Measurements from ENCODE around the gene TPRX2. TPM values are rescaled to one million over a fixed set of nuclear protein-coding genes. Genes with fewer than 3 reads are reported as not detected.
"Not testable (repeated sequence)": the region's sequence is repeated elsewhere in the genome, so short reads cannot be mapped to it uniquely, and the experiment has no call there.

Gene TPRX2
- polyA plus RNA-seq, 1 donor (not counting 4 experiments of a cell fraction or from before 2014, with no cell fraction given), result not detected

- Histone ChIP-seq H3K79me2 (ENCODE audit: control insufficient read depth, insufficient read depth, low read length) (no peaks in the 10 kb centered on the region), H3K4me2 (ENCODE audit: control insufficient read depth, extremely low read depth, insufficient read depth, low read depth, low read length) (no peak overlapping the region), H3K27ac (ENCODE audit: control insufficient read depth, insufficient read depth, low read length) (no peak overlapping the region), H4K20me1 (ENCODE audit: control insufficient read depth, extremely low read depth, insufficient read depth, low read length) (no peaks in the 10 kb centered on the region), H3K36me3 (ENCODE audit: control insufficient read depth in 2 of 2, extremely low read depth in 1 of 2, insufficient read depth in 2 of 2, low read length in 2 of 2) (no peaks in the 10 kb centered on the region), H2AFZ (ENCODE audit: control insufficient read depth, low read length) (no peak overlapping the region), H3K9me3 (ENCODE audit: control insufficient read depth, low read depth, low read length) (no peaks in the 10 kb centered on the region), H3K4me3 (ENCODE audit: control insufficient read depth in 2 of 3, extremely low read depth in 1 of 3, insufficient read depth in 2 of 3, low read depth in 1 of 3, low read length in 3 of 3) (no peak overlapping the region), H3K9ac (ENCODE audit: control insufficient read depth, extremely low read depth, insufficient read depth, low read length) (no peak overlapping the region), H3K9me1 (ENCODE audit: control insufficient read depth, extremely low read depth, insufficient read depth, low read length) (no peaks in the 10 kb centered on the region), H3K27me3 (ENCODE audit: control insufficient read depth, extremely low read depth, insufficient read depth, low read length) (no peaks in the 10 kb centered on the region), H3K4me1 (ENCODE audit: control insufficient read depth, extremely low read depth, insufficient read depth, low read length) (no peaks in the 10 kb centered on the region)
- dilution Hi-C loops (cut with MboI; ENCODE audit: extremely low pct_ligation_motif_present, low sequenced_read_pairs), result no loop called here
- DNase-seq (ENCODE audit: low read depth, low spot score) (no peak), FAIRE-seq (no peak)
- TF ChIP-seq EZH2 (IDR thresholded peaks at IDR 0.05; ENCODE audit: low read length), result no peak
- TF ChIP-seq, protein P1, sequence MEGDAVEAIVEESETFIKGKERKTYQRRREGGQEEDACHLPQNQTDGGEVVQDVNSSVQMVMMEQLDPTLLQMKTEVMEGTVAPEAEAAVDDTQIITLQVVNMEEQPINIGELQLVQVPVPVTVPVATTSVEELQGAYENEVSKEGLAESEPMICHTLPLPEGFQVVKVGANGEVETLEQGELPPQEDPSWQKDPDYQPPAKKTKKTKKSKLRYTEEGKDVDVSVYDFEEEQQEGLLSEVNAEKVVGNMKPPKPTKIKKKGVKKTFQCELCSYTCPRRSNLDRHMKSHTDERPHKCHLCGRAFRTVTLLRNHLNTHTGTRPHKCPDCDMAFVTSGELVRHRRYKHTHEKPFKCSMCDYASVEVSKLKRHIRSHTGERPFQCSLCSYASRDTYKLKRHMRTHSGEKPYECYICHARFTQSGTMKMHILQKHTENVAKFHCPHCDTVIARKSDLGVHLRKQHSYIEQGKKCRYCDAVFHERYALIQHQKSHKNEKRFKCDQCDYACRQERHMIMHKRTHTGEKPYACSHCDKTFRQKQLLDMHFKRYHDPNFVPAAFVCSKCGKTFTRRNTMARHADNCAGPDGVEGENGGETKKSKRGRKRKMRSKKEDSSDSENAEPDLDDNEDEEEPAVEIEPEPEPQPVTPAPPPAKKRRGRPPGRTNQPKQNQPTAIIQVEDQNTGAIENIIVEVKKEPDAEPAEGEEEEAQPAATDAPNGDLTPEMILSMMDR (optimal IDR thresholded peaks at IDR 0.05 in 1 of 3, IDR thresholded peaks at IDR 0.05 in 1 of 3, conservative IDR thresholded peaks at IDR 0.05 in 1 of 3; ENCODE audit: extremely low read depth in 1 of 3, insufficient read depth in 2 of 3, low read length in 3 of 3), result no peak
These were observed 42.3 kb downstream of the TPRX2 start for GRCh38 chr19:47901370-47901769.

DNA sequence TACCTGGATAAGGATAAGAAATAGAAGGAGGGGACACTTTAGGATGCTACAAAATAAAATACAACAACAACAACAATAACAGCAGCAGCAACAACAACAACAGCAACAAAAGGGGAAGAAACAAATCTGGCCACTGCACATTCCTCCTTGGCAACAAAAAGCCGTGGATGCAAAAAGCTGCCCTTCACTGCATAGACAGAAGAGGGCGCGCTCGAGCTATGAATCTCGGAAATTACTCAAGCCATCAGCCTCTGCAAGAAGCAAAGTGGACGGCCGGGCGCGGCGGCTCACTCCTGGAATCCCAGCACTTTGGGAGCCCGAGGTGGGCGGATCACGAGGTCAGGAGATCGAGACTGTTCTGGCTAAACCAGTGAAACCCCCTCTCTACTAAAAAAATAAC, 50.3 kb downstream of the TPRX2 start:
- DNase-seq (ENCODE audit: low read depth, low spot score); dilution Hi-C loops (cut with MboI; ENCODE audit: extremely low pct_ligation_motif_present, low sequenced_read_pairs); H2AFZ ChIP-seq (ENCODE audit: control insufficient read depth, low read length); H3K79me2 ChIP-seq (ENCODE audit: control insufficient read depth, insufficient read depth, low read length); H3K9me1 ChIP-seq (ENCODE audit: control insufficient read depth, extremely low read depth, insufficient read depth, low read length); H3K27ac ChIP-seq (ENCODE audit: control insufficient read depth, insufficient read depth, low read length); H3K4me2 ChIP-seq (ENCODE audit: control insufficient read depth, extremely low read depth, insufficient read depth, low read depth, low read length); H4K20me1 ChIP-seq (ENCODE audit: control insufficient read depth, extremely low read depth, insufficient read depth, low read length); H3K4me1 ChIP-seq (ENCODE audit: control insufficient read depth, extremely low read depth, insufficient read depth, low read length); H3K9ac ChIP-seq (ENCODE audit: control insufficient read depth, extremely low read depth, insufficient read depth, low read length); H3K9me3 ChIP-seq (ENCODE audit: control insufficient read depth, low read depth, low read length); H3K27me3 ChIP-seq (ENCODE audit: control insufficient read depth, extremely low read depth, insufficient read depth, low read length); H3K36me3 ChIP-seq (ENCODE audit: control insufficient read depth in 2 of 2, extremely low read depth in 1 of 2, insufficient read depth in 2 of 2, low read length in 2 of 2); H3K4me3 ChIP-seq (ENCODE audit: control insufficient read depth in 2 of 3, extremely low read depth in 1 of 3, insufficient read depth in 2 of 3, low read depth in 1 of 3, low read length in 3 of 3); FAIRE-seq: not testable (repeated sequence)

DNA sequence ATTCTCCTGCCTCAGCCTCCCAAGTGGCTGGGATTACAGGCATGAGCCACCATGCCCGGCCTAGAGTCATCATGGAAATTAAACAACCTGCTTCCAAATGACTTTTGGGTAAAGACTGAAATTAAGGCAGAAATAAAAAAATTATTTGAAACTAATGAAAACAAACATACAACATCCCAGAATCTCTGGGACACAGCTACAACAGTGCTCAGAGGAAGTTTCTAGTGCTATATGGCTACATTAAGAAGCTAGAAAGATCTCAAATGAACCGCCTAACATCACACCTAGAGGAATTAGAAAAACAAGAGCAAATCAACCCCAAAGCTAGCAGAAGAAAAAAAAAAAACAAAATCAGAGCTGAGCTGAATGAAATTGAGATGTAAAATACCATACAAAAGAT, 51.2 kb downstream of the TPRX2 start:
- H3K27ac ChIP-seq (ENCODE audit: control insufficient read depth, insufficient read depth, low read length); H3K79me2 ChIP-seq (ENCODE audit: control insufficient read depth, insufficient read depth, low read length); H4K20me1 ChIP-seq (ENCODE audit: control insufficient read depth, extremely low read depth, insufficient read depth, low read length); DNase-seq (ENCODE audit: low read depth, low spot score); FAIRE-seq; H3K9me3 ChIP-seq (ENCODE audit: control insufficient read depth, low read depth, low read length); dilution Hi-C loops (cut with MboI; ENCODE audit: extremely low pct_ligation_motif_present, low sequenced_read_pairs); H3K9me1 ChIP-seq (ENCODE audit: control insufficient read depth, extremely low read depth, insufficient read depth, low read length); H3K4me3 ChIP-seq (ENCODE audit: control insufficient read depth in 2 of 3, extremely low read depth in 1 of 3, insufficient read depth in 2 of 3, low read depth in 1 of 3, low read length in 3 of 3); H3K4me2 ChIP-seq (ENCODE audit: control insufficient read depth, extremely low read depth, insufficient read depth, low read depth, low read length); H3K36me3 ChIP-seq (ENCODE audit: control insufficient read depth in 2 of 2, extremely low read depth in 1 of 2, insufficient read depth in 2 of 2, low read length in 2 of 2); H3K27me3 ChIP-seq (ENCODE audit: control insufficient read depth, extremely low read depth, insufficient read depth, low read length); H2AFZ ChIP-seq (ENCODE audit: control insufficient read depth, low read length); H3K4me1 ChIP-seq (ENCODE audit: control insufficient read depth, extremely low read depth, insufficient read depth, low read length); H3K9ac ChIP-seq (ENCODE audit: control insufficient read depth, extremely low read depth, insufficient read depth, low read length): not testable (repeated sequence)

Other genes starting within 250 kb of the TPRX2 start
- 18.3 to 48.5 TPM (median 23.7 TPM) in 3 replicates for gene EHD2, start 145.8 kb upstream of the TPRX2 start, polyA plus RNA-seq
- 64.5 to 80.2 TPM (median 73.9 TPM) in 3 replicates for gene NOP53, start 113.7 kb upstream of the TPRX2 start, polyA plus RNA-seq
- 421 to 777 TPM (median 509 TPM) in 3 replicates for gene SELENOW, start 80.5 kb upstream of the TPRX2 start, polyA plus RNA-seq
- gene TPRX1, start 54.7 kb upstream of the TPRX2 start, polyA plus RNA-seq, result not detected in 3 replicates
- not detected in 3 replicates for gene CRX, start 37.3 kb upstream of the TPRX2 start, polyA plus RNA-seq
- not detected in 3 replicates for gene SULT2A1, start 27.1 kb downstream of the TPRX2 start, polyA plus RNA-seq
- not detected in 3 replicates for gene BSPH1, start 132.9 kb downstream of the TPRX2 start, polyA plus RNA-seq
- not detected in 3 replicates for gene ELSPBP1, start 135.4 kb downstream of the TPRX2 start, polyA plus RNA-seq
- gene CABP5, start 184.8 kb downstream of the TPRX2 start, polyA plus RNA-seq, result not detected in 3 replicates